HS-27A (cell line): ENCODE measurements around the gene ZNF827.

Experiments used
- DNase-seq: peaks from one replicate; pipeline ENCODE4 v3.0.0-alpha.2; 2012; ENCODE audit warnings: low read depth, missing footprints

Gene ZNF827

DNA sequence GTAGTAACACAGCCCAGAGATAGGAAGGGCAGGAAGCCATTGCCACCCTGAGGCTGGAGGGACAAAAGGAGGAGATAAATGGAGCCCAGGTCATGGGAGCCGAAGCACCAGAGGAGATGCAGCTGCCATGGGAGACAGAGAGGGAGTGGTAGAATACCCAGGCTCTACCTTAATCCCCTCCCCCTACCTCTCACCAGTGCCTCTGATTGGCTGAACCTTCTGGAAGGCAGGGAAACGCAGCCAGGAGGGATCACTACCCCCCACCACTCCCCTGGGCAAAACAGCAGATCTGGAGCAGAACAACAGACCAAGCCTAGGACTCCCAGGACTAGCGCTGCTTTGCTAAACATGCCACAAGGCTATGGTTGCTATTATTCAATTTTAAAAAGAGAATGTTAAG, 114.2 kb downstream of the ZNF827 start:
- no peak for DNase-seq

DNA sequence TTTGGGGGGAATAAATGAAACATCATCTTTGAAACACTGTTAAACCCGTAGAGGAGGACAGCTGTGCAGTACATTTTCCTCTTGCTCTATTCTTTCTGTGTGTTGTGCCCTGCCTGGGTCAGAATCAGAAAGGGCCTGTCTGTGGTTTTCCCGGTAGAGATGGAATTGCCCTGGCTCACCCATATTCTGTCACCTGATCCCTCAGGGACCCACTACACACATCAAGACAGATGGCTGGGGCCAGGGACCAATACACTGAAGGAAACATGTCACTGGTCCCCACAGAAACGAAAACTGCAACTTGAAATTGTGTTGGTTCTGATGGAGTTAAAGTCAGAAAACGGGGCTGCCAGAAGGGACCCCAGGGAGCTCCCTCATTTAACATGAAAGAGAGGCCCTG, 114.9 kb downstream of the ZNF827 start:
- no peak for DNase-seq

DNA sequence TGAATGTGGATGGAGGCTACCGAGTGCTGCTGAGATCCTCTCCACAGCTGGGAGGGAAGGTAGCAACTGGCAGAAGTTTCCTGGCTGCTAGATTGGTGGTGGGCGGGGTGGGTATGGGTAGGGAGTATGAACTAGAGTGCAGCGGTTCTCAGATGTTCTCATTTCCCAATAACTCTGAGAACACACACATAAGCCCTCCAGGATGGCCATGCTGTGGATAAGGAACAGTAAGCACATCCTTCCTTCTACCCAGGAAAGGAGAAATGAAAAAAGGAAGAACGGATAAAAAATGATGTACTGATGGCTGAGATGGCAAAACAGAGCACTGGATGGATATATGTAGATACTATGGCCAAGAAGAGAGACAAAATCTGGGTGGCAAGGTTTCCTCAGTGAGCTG, 116.0 kb downstream of the ZNF827 start:
- no peak for DNase-seq

DNA sequence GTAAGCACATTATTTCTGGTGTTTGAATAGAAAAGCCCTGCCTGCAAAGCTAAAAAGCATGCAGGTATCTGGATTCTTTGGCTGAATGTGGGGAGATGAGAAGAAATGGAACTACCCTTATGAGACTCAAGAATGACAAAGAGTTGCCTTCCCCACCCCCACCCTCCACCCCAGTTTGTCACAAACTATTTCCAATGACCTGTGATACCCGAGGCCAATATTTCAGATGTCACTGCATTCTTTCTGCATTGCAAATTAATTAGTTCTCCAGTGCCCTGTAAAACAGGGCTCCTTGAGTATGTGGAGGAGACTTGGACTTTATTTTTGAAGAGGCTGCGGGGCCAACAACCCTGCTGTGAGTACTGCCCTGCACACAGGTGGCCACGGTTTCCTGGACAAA, 116.4 kb downstream of the ZNF827 start:
- DNase-seq, result no peak

DNA sequence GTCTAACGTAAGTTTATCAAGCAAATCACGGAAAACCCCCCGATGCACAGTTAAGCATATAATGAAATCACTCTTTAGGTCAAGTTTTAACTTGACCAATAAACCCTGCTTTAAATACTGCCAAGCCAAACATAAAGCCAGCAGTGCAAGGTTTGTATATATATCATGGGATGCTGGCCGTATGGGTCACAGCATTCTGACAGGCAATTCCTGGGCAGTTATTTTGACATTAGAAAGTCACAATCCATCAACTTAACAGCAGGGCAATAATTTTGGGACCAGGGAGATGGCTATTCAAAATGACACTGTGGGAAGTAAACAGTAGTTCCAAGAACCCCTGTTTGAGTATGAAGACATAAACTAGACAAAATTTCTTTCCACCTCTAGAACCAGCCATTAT, 116.9 kb downstream of the ZNF827 start:
- DNase-seq, result no peak

DNA sequence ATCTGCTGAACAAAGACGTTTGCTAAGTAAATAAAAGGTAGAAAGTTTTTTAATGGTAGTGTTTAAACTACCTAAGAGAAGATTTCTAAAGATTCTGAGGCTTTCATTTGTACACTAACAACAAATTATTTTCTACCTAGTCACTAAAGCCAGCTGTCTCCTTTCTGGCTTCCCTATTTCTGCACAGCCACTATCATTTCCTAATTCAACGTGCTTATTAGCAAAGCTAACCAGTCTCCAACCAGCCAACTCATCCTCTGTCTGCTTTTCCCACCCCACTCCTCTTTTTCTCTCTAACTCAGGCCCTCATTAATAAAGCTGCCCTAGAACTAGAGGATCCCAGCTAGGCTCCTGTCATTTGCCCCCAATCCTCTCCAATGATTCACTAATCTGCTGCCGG, 118.2 kb downstream of the ZNF827 start:
- no peak for DNase-seq

DNA sequence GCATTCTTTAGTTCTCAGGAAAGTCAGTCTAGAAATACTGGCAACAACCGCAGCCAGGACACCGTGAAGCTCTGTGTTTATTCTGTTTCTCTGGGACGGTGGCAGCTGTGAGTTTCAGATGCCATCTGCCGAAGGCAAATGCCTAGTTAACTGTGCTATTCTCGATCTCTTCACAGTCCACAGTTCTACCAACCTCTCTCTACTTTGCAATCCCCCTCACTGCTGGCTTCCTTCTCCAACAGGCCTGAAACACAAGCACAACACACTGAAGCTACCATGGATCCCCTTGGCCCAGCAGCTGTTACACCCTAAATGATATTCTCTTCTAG, 118.8 kb downstream of the ZNF827 start:
- no peak for DNase-seq

DNA sequence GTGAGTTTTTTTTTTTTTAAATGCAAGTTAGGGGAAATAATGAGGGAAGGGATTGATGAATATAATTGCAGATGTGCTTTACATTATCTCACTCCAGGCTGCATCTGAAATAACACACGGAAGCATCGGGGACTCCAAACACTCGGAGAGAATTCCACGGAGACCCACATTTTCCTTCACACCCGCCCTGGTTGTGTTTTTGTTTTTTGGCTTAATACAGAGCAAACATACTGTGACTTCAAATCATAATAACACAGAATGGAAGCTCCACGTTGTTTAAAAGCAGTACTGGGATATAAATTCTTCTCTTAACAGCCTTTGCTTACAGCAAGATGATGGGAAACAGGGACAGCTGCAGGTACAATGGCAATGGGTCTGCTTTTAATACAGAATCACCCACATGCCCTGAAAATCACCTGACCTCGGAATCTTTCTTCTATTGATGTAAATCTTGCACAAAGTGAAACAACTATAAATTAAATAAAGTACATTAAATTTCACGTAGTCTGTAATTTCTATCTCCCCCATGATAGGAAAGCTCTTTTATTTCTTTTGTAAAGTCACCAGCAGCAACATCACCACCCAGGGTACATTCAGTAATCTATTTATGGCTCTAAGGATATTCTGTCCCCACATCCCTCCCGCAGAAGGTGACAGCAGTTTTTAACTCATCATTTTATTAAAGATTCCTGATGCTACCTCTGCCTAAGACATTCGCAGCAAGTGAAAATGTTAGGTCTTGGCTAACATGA, 119.3 kb downstream of the ZNF827 start:
- DNase-seq, result no peak

DNA sequence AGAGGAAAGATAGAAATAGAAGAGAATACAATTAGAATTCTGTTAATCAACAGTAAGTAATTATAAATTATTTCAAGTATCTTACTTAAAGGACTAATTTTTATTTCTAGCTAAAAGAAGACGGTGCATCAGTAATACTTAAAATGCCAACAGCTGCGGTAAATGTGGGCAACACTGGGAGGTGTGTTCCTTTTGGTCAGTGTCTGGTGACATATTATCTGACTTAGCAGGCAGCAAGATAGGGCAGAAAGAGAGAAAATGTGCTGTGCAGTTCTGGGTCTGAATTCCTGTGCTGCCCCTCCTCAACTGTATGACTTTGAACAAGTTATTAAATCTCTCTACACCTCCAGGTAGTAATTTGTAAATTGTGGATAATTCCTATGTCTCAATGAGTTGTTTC, 120.6 kb downstream of the ZNF827 start:
- no peak for DNase-seq

DNA sequence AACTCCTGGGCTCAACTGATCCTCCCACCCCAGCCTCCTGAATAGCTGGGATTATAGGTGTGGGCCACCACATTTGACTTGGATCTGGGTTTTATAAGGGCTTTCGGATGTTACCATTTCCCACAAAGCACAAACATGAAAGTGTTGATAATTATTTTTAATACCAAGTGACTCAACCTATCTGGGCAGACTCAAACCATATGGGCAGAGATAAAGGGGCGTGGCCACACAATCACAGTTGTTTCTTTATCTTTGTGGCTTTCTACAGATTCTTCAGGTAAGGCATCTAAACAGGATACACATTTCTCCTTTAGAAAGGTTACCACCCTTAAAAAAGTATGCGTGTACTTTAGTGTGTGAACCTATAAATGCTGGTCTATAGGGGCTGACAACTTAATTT, 122.5 kb downstream of the ZNF827 start:
- no peak for DNase-seq

DNA sequence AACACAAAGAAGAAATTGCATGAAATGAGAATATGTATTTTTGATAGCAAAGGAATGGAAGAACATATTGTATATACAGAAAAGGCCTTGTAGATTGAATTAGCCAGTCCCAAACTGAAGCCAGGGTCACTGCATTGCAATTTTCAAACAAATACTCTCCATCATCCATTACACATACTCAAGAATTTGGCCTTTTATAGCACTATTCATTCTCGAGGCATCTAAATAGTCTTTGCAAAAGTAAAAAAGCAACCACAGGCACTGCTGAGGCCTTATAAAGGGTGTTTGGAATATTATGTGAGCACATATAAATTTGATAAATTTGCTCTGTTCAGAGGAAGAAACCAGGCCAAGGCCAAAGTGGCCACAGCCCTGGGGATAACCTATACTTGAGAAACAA, 123.0 kb downstream of the ZNF827 start:
- DNase-seq, result no peak

DNA sequence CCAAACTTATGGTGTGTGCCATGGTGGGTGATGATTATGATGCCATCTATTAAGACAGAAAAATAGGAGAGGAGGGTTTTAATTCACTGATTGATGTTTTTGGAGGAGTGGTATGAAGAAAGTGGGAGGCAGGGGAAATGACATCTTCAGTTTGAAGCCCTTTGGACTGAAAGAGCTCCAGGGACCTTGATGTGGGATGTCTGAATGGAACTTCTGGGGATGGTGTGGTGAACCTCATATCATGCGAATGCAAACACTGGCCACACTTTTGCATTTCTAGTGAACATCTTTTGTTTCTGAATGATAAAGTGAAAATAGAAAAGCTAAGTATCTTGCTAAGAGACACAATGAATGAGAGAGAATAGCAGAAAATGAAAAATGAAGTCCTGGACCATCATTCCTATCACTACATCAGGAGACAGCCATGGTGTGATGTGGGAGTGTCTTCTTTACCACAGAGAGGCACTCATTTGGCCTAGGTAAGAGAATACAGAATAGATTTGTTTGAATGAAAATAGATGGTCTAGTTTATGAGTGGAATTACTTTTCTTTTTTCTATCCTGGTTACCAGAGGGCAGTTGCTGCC, 123.5 kb downstream of the ZNF827 start:
- no peak for DNase-seq

DNA sequence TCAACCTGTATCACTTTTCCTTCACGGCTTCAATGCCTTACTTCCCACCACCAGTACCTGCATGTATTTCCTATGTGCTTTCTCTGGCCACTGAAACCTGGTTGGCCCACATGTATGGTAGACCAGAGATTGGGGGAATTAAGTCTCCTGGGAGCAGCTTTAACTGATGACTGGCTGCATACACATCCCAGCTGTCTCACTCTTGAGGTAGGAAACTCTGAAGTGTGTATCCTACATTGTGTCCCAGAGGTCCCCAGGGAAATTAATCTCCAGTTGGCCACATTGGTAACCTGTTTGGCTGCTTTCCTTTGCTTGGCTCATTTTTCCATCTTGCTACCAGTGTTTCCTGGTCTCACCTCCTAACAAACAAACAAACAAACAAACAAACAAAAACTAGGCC, 124.4 kb downstream of the ZNF827 start:
- no peak for DNase-seq

DNA sequence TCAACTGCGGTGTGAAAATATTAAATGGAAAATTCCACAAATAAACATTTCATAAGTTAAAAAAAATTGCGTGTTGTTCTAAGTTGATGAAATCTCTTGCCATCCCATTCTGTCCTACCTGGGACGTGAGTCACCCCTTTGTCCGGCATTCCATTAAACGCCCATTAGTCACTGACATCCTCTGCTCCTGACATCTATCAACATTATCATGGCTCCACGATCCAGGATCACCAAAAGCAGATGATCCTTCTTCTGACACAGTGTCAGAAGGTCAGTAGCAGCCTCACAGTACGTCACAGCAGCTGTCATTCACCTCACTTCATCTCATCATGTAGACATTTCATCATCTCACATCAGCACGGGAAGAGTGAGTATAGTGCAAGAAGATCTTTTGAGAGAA, 125.7 kb downstream of the ZNF827 start:
- no peak for DNase-seq

DNA sequence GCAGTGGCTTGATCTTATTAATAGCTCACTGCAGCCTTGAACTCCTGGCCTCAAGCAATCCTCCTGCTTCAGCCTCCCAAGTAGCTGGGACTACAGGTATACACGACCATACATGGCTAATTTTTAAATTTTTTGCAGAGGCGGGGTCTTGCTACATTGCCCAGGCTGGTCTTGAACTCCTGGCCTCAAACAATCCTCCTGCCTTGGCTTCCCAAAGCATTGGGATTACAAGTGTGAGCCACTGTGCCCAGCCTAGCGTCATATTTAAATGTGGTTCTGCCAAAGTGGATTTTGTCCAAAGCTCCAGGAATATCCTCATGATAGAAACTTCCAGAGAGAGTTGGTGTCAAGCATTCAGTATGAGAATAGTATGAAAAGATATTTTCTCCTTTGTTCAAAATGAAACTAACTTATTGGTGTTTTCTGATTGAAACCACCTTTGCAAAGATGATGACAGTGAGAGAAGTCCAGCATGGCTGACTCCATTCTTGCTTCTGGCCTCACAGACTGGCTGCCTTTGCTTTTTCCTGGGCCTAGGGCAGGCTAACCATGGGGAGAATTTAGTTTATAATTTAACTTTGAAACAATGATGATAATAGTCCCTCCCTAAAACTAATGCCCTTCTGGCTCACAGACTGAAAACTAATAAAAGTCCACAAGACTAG, 129.6 kb downstream of the ZNF827 start:
- DNase-seq, result no peak

DNA sequence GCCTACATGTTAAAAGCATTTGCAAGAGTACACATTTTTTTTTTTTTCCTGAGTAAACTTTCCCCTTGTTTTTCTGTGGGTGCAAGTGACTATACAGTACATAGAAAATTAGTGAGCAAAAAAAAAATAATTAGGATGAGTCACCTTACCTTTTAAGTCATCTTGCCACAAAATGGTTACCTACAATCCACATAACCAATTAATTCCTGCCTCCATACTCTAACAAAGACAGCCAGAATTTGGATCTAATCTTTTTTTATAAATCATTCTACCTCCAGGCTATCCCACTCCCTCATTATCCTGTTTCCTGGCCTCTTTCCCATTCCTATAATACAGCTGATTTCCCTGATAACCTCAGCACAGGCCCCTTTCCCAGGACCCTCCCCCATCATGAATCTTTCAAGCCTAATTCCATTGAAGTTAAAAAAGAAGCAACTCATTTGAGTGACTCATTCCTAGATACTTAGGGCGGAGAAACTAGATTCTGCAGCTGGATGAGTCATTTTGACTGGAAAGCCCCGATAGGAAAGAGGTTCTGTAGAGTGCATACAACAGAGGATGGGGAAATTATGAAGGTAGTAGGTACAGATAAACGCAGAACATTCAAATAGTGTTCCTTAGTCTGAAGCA, 130.5 kb downstream of the ZNF827 start:
- DNase-seq, result peak; percentile 88

DNA sequence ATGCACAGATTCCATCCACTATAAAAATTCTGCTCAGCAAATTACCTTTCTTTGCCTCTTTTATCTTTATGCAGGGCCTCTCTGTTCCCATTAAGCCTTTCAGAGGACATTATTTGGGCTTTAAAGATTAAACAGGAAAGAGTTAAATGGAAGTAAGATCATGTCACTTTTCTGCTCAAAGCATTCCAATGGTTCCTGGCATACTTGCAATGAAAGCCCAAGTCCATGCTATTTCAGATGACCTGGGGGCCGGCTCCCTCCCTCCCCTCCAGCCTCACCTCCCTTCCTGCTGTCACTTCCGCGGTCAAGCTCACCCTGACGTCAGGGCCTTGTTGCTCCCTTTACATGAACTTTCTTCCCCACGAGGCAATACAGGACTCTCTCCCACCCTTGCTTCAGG, 133.1 kb downstream of the ZNF827 start:
- DNase-seq, result no peak

DNA sequence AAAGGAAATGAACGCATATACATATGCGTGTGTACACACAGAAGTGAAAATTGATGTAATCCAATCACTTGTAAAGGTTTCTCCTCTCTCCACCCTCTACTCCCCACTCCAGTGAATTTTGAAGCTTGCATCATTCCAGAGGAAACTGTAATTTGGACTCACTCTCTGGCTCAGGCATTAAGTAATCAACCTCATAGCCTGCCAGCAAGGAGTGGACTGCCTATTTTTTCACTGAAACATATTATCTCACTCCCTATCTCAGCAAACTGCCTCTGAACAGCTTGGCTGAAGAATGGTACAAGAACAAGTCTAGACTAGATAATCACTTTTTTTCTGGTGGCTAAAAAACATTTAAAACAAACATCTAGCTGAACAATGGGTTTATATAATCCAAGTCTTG, 134.5 kb downstream of the ZNF827 start:
- DNase-seq, result no peak

DNA sequence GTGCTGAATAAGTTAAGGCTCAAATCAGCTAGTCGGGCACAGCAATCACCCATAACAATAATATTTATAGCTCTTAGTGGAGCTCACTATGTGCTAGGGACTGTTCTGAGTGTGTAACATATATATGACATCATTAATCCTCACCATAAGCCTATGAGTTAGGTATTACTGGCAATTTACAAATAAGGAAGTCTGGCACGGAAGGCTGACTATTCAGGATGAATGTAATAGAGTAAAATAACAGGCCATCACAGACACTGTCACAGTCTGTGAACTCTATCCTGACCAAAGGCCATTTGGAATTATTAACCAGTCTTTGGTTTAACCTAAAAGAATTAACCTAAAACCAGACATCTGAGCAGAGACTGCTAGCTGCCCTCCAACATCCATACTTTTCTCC, 139.4 kb downstream of the ZNF827 start:
- DNase-seq, result no peak

DNA sequence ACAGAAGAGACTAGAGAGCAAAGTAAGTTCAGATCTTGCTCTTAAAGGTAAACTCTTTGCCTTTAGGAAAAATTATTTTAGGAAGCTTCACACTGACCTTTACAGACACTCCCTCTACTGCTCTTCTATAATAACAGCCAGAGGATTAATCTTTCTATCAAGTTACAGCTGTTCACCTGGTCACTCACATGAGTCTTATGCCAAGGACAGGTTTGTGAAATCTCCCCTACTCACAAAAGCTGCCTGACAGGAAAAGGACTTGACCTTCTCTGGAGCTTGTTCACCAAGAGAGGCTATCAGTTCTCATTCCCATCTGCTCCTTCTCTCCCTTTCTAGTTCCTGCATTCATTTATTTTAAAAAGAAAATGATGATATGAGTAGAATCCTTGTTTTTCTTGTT, 141.3 kb downstream of the ZNF827 start:
- no peak for DNase-seq

DNA sequence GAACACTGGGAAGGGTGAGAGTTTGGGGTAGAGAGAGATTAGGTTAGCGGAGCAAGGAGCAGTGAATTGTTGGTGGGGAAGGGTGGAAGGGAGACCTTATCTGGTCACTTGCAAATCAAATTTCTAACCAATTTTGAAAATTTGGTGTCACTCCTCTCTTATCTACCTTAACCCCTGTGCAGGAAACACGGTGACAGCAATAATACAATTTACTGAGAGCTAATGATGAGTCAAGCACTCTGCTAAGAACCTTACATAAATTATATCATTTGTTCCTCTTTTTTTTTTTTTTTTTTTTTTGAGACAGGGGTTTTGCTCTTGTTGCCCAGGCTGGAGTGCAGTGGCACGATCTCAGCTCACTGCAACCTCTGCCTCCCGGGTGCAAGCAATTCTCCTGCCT, 142.3 kb downstream of the ZNF827 start:
- no peak for DNase-seq

DNA sequence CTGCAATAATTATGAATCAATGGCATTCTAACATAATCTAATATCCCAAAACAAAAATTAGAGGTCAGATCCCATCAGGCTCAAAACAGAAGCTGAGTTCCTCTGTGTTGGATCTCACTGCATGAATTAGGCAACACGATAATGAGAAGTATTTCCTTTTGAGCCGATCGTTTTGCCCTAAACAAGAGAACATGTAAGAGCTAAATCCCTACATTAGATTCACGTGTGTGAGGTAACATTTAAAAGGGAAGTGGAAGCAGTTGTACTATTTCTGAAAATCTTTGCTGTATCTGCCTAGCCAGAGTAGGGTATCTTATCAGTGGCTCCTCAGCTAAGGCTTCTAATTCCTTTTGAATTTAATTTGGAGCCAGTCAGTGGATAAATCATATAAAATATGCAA, 143.1 kb downstream of the ZNF827 start:
- no peak for DNase-seq

DNA sequence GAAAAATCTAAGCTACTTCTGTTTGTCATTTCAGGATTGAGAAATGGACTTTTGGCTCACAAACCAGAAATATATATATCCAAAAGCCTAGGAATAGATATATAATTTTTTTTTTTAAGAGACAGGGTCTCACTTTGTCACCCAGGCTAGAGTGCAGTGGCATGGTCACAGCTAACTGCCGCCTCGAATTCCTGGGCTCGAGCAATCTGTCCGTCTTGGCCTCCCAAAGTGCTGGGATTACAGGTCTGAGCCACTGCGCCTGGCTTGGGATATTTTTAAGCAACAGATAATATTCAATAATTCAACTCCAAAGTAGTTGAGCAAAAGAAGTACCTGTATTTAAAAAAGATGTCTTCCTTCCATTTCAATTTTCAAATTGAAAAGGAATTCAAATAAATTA, 146.2 kb downstream of the ZNF827 start:
- DNase-seq, result no peak
